ENCODE results near the gene ADAT3.
A peak's percentile ranks its signal among the peaks of the same experiment; 100 is the strongest.
"Not testable (repeated sequence)": the region's sequence is repeated elsewhere in the genome, so short reads cannot be mapped to it uniquely, and the experiment has no call there.

The ADAT3 gene

DNA sequence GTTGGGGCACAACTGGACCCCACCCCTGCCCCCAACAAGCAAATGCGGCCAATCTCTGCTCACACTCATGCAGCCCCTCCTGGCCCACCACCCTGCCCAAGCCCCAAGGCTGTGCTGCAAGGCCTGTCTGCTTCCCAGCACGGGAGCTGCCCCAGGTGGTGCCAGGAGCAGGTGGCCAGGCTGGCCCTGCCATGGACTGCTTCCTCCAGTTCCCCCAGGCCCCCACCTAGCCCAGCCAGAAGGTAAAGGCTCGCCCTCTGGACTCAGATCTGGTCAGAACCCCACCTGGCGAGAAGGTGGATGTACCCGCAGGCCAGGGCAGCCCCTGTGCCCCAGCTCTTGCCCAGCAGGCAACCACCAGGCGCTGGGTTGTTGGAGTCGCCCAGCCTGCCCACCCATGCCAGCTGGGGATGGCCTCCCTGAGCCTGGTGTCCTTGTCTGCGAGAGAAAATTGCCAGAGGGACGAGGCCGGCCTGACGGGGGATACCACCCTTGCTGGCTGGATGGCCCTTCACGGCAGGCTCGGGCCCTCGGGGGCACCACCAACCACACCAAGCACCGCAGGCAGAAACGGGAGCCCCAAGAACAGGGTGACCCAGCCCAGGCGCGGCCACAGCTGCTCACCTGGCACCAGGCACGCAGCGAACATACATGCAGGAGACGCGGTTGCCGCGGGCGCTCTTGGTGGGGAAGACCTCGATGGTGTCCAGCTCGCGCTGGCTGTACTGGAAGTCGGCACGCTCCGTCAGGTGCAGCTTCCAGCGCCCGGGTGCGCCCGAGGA is 24.4 kb upstream of the ADAT3 start:
- no peak for DNase-seq (ENCODE audit: low spot score)
- TF ChIP-seq, protein P1, sequence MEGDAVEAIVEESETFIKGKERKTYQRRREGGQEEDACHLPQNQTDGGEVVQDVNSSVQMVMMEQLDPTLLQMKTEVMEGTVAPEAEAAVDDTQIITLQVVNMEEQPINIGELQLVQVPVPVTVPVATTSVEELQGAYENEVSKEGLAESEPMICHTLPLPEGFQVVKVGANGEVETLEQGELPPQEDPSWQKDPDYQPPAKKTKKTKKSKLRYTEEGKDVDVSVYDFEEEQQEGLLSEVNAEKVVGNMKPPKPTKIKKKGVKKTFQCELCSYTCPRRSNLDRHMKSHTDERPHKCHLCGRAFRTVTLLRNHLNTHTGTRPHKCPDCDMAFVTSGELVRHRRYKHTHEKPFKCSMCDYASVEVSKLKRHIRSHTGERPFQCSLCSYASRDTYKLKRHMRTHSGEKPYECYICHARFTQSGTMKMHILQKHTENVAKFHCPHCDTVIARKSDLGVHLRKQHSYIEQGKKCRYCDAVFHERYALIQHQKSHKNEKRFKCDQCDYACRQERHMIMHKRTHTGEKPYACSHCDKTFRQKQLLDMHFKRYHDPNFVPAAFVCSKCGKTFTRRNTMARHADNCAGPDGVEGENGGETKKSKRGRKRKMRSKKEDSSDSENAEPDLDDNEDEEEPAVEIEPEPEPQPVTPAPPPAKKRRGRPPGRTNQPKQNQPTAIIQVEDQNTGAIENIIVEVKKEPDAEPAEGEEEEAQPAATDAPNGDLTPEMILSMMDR (IDR thresholded peaks at IDR 0.05; ENCODE audit: extremely low read depth, insufficient read depth, missing control alignments) = no peak
- in situ Hi-C loops (cut with MboI; ENCODE audit: low pct_unique_long_range_greater_than_20kb, low sequenced_read_pairs, unreplicated experiment) = no loop called here

DNA sequence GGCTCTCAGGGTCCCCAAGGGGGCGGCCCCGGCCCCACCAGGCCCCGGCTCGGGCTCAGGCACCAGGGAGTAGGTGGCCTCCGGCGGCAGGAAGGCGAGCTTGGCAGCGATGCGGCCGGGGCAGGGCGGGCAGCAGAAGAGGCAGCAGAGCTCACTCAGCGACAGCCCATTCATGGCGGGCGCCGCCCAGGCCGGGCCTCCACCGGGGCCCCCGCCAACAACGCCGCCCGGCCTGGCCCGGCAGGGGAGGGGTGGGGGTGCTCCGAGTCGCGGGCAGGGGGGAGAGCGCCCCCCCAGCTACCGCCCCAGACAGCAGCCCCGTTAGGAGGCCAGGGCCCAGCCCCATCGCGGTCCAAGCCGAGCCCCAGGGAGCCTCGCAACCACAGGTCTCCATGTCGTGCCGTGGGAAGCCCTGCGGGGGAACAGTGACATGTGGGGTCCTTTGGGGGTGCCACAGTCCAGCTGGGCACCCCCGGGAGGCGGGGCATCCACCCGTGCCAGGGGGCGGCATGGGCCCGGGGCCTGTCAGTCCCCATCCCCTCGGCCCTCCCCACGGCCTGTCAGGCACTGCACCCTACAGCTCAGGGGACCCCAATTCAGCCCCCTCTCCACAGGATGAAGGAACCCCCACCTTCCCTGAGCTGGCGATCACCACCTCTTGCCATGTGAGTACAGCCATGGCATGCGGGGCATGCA is 23.7 kb upstream of the ADAT3 start:
- DNase-seq (ENCODE audit: low spot score); in situ Hi-C loops (cut with MboI; ENCODE audit: low pct_unique_long_range_greater_than_20kb, low sequenced_read_pairs, unreplicated experiment): not testable (repeated sequence)

DNA sequence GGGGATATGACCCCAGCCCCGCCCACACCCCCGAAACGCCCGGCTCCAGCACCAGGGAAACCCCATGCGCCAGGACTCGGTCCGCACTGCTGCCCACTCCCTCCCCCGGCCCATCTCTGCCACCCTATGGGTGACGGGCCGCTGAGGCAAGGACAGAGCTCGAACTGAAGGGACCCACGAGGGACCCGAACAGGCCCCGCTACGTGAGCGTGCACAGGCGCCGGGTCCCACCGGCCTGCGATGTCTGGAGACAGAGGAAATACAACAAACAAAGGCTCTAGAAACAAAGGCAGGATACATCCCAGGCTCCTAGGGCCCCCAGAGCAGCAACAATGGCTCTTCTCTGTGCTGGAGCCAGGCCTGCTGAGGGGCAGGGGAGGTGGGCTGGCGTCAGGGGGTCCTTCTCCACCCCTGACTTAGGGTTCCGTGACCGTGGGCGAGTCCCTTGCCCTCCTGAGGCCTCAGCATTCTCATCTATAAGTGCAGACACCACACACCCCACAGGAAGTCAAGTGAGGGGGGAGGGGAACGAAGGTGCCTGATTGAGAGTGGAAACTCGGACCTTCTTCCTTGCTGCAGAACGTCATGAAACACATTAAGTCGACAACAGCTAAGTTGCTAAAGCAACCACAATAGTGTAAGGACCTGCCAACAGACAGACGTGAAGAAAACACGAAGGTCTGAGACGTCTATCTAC is 23.0 kb upstream of the ADAT3 start:
- DNase-seq (ENCODE audit: low spot score) = no peak
- in situ Hi-C loops (cut with MboI; ENCODE audit: low pct_unique_long_range_greater_than_20kb, low sequenced_read_pairs, unreplicated experiment) = no loop called here
- TF ChIP-seq, protein P1 (IDR thresholded peaks at IDR 0.05; ENCODE audit: extremely low read depth, insufficient read depth, missing control alignments) = no peak

DNA sequence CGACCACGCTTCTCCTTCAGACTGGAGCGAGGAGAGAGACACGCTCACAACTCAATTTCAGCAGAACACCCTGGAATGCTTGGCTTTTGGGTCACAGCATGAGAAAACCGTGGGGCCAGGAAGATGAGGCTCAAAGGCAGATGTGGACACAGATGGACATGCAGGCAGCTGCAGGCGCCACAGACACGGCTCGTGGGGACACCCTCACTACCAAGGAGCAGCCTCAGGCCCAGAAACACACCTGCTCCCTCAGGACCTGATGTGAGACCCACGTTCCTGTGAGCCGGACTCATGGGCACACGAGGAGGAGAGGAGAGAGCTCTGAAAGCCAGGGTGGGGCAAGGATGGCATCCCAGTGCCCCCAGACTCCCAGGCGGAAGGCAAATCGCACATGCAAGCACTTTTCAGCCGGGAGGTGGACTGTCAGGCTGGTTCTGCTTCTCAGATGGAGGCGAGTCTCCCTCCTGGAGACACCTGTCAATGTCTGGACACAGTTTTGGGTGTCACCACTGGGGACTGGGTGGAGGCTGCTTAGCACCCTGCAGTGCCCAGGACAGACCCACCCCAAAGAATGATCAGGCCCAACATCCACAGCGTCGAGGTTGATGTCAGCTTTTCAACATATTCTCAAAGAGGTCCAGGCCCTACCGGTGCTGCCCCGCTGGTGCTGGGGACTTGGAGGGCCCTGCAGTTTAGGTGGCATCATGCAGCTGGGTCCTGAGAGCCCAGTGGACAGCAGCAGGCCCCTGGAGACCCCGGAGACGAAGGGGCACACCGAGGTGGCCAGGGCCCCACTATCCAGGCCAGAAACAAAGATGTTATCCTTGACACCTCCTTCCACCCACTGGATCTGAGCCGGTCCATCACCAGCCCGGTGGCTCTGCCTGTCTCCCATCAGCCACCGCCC is 22.2 kb upstream of the ADAT3 start:
- TF ChIP-seq, protein P1 (IDR thresholded peaks at IDR 0.05; ENCODE audit: extremely low read depth, insufficient read depth, missing control alignments) = no peak
- DNase-seq (ENCODE audit: low spot score) = no peak
- in situ Hi-C loops (cut with MboI; ENCODE audit: low pct_unique_long_range_greater_than_20kb, low sequenced_read_pairs, unreplicated experiment) = no loop called here

DNA sequence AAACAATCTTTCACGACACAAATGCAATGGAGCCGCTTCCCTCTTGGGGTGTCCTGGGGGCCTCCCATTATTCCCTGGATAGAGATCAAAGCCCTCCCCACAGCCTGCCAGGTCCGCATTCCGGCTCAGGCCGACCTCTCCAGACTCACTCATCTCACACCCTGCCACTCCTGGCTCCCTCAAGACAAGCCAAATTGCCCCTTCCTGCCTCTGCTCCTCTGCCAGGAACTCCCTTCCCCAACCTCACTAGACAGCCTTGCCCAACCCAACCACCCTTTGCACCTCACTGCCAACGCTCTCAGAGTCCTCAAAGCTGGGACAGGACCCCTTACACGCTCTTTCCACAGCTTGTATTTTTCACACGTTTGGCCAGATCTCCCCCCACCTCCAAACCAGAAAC is 21.4 kb upstream of the ADAT3 start:
- DNase-seq (ENCODE audit: low spot score) = no peak
- in situ Hi-C loops (cut with MboI; ENCODE audit: low pct_unique_long_range_greater_than_20kb, low sequenced_read_pairs, unreplicated experiment) = no loop called here
- TF ChIP-seq, protein P1 (IDR thresholded peaks at IDR 0.05; ENCODE audit: extremely low read depth, insufficient read depth, missing control alignments) = no peak

DNA sequence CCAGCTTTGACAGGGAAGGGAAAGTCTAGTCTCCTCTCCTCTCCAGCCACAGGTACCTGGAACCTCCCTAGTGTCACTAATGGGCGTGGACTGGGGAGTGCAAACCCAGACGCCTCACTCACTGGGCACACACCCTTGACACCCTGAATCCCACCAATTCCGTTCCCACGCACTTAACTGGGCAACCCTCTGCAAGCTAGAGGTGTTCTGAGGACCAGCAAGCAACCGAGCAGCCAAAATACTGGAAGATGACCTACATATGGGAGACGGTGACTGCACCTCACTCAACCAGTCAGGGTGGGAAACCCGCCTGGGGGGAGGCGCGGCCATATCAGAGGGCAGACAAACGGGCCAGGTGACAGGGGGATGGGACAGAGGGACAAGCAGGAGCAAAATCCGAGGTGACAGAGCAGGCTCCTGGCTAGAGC is 20.9 kb upstream of the ADAT3 start:
- TF ChIP-seq, protein P1 (IDR thresholded peaks at IDR 0.05; ENCODE audit: extremely low read depth, insufficient read depth, missing control alignments) = no peak
- in situ Hi-C loops (cut with MboI; ENCODE audit: low pct_unique_long_range_greater_than_20kb, low sequenced_read_pairs, unreplicated experiment) = no loop called here
- DNase-seq (ENCODE audit: low spot score) = peak; percentile 50

Data from GM13977 (cell line).